OCI-LY1 (cell line): ENCODE data around the gene ZNF135.

Experiments
- CTCF ChIP-seq: fragments of 200-600 bp; sonication (generic), shearing (Covaris generic); IDR thresholded peaks from 2 replicates; pipeline ENCODE4 v1.5.1; 2017; ENCODE audit warnings: mild to moderate bottlenecking, antibody characterized with exemption, low read length, moderate library complexity, mixed read lengths
- EZH2 ChIP-seq: fragments of 200-600 bp; sonication (generic), shearing (Covaris generic); IDR thresholded peaks from 2 replicates; pipeline ENCODE4 v1.8.0; 2017; ENCODE audit warnings: borderline replicate concordance, mixed run types, mild to moderate bottlenecking, antibody characterized with exemption, low read length, moderate library complexity, mixed read lengths

GRCh38 chr19:58020129-58020528, 39.0 kb upstream of the ZNF135 start:
- no peak for TF ChIP-seq CTCF
- no peak for TF ChIP-seq EZH2
